ENCODE measurements around the gene NDUFA7.

The NDUFA7 gene

GRCh38 chr19:8340341-8341096 lies 19.3 kb upstream of the NDUFA7 start:
- Histone ChIP-seq H3K36me3 (ENCODE audit: insufficient read depth, low read length) (no peaks in the 10 kb centered on the region), H2AFZ (ENCODE audit: low read length) (no peak overlapping the region), H4K20me1 (ENCODE audit: insufficient read depth, low read length, poor library complexity, severe bottlenecking) (no peaks in the 10 kb centered on the region), H3K4me2 (ENCODE audit: low read depth, low read length, poor library complexity, severe bottlenecking) (no peak overlapping the region), H3K9me3 (ENCODE audit: insufficient read depth, low read depth, low read length) (no peaks in the 10 kb centered on the region), H3K4me1 (ENCODE audit: insufficient read depth, low read length, poor library complexity, severe bottlenecking) (peaks cover 4% of the 10 kb centered on the region), H3F3A (ENCODE audit: low read depth) (no peaks in the 10 kb centered on the region), H3K27me3 (ENCODE audit: insufficient read depth, low read length, poor library complexity, severe bottlenecking) (no peaks in the 10 kb centered on the region), H3K9me2 (replicated peaks; ENCODE audit: low read depth, low read length) (no peaks in the 10 kb centered on the region), H3K79me2 (ENCODE audit: insufficient read depth, low read length) (no peaks in the 10 kb centered on the region), H3K9ac (ENCODE audit: low read depth, low read length, poor library complexity, severe bottlenecking) (no peak overlapping the region), H3K4me3 (ENCODE audit: low read length, poor library complexity, severe bottlenecking) (no peak overlapping the region)
- TF ChIP-seq CTCF (conservative IDR thresholded peaks at IDR 0.05; ENCODE audit: low read length) (no peak), EZH2phosphoT487 (IDR thresholded peaks at IDR 0.05; ENCODE audit: borderline replicate concordance) (no peak)

- no peak overlapping the region for H2AFZ ChIP-seq (ENCODE audit: low read length)
- H3K27me3 ChIP-seq (ENCODE audit: insufficient read depth, low read length, poor library complexity, severe bottlenecking) = no peaks in the 10 kb centered on the region
- no peaks in the 10 kb centered on the region for H4K20me1 ChIP-seq (ENCODE audit: insufficient read depth, low read length, poor library complexity, severe bottlenecking)
- H3K9me3 ChIP-seq (ENCODE audit: insufficient read depth, low read depth, low read length) = no peaks in the 10 kb centered on the region
- H3K9ac ChIP-seq (ENCODE audit: low read depth, low read length, poor library complexity, severe bottlenecking) = no peak overlapping the region
- TF ChIP-seq CTCF (conservative IDR thresholded peaks at IDR 0.05; ENCODE audit: low read length) = no peak
- no peak for TF ChIP-seq EZH2phosphoT487 (IDR thresholded peaks at IDR 0.05; ENCODE audit: borderline replicate concordance)
- peaks cover 4% of the 10 kb centered on the region for H3K4me1 ChIP-seq (ENCODE audit: insufficient read depth, low read length, poor library complexity, severe bottlenecking)
- H3K9me2 ChIP-seq (replicated peaks; ENCODE audit: low read depth, low read length) = no peaks in the 10 kb centered on the region
- H3K4me3 ChIP-seq (ENCODE audit: low read length, poor library complexity, severe bottlenecking) = no peak overlapping the region
- no peaks in the 10 kb centered on the region for H3K79me2 ChIP-seq (ENCODE audit: insufficient read depth, low read length)
- no peaks in the 10 kb centered on the region for H3F3A ChIP-seq (ENCODE audit: low read depth)
- H3K36me3 ChIP-seq (ENCODE audit: insufficient read depth, low read length) = no peaks in the 10 kb centered on the region
- no peak overlapping the region for H3K4me2 ChIP-seq (ENCODE audit: low read depth, low read length, poor library complexity, severe bottlenecking)
These were observed 17.7 kb upstream of the NDUFA7 start for GRCh38 chr19:8338835-8339234.

- Histone ChIP-seq H4K20me1 (ENCODE audit: insufficient read depth, low read length, poor library complexity, severe bottlenecking) (no peaks in the 10 kb centered on the region), H3K9me2 (replicated peaks; ENCODE audit: low read depth, low read length) (no peaks in the 10 kb centered on the region), H3K79me2 (ENCODE audit: insufficient read depth, low read length) (no peaks in the 10 kb centered on the region), H2AFZ (ENCODE audit: low read length) (no peak overlapping the region), H3K36me3 (ENCODE audit: insufficient read depth, low read length) (no peaks in the 10 kb centered on the region), H3K9me3 (ENCODE audit: insufficient read depth, low read depth, low read length) (no peaks in the 10 kb centered on the region), H3F3A (ENCODE audit: low read depth) (no peaks in the 10 kb centered on the region), H3K9ac (ENCODE audit: low read depth, low read length, poor library complexity, severe bottlenecking) (no peak overlapping the region), H3K4me2 (ENCODE audit: low read depth, low read length, poor library complexity, severe bottlenecking) (no peak overlapping the region), H3K4me1 (ENCODE audit: insufficient read depth, low read length, poor library complexity, severe bottlenecking) (peaks cover 1% of the 10 kb centered on the region), H3K27me3 (ENCODE audit: insufficient read depth, low read length, poor library complexity, severe bottlenecking) (no peaks in the 10 kb centered on the region), H3K4me3 (ENCODE audit: low read length, poor library complexity, severe bottlenecking) (no peak overlapping the region)
- TF ChIP-seq CTCF (conservative IDR thresholded peaks at IDR 0.05; ENCODE audit: low read length) (no peak), EZH2phosphoT487 (IDR thresholded peaks at IDR 0.05; ENCODE audit: borderline replicate concordance) (no peak)
These were observed 16.6 kb upstream of the NDUFA7 start for GRCh38 chr19:8337728-8338127.

All from Loucy (cell line).